ENCODE data around the gene SYNE1. TPM values are rescaled to one million over a fixed set of nuclear protein-coding genes. Genes with fewer than 3 reads are reported as not detected.

The SYNE1 gene
- total and polyA plus RNA-seq, 4 donors: 10.2 to 105 (median 24.5) TPM

- H3K27me3 ChIP-seq (ENCODE audit: control insufficient read depth in 4 of 4, insufficient read depth in 4 of 4, low read length in 3 of 4): no peaks in the 10 kb centered on the region
- H3K4me1 ChIP-seq (ENCODE audit: control insufficient read depth in 4 of 4, insufficient read depth in 4 of 4, low read length in 3 of 4): peaks cover 0 to 18% (median 14%) of the 10 kb centered on the region in 4 donors
- peak overlapping the region; percentile 27 to 61 for H3K27ac ChIP-seq (ENCODE audit: low read depth in 1 of 2, low read length in 2 of 2)
- WGBS: 18% methylated on average over 1 of the region's 1 CpG
- H3K4me3 ChIP-seq (ENCODE audit: low read depth in 1 of 3, low read length in 3 of 3): no peak overlapping the region
- no peaks in the 10 kb centered on the region for H3K9me3 ChIP-seq (ENCODE audit: control insufficient read depth in 4 of 4, low read length in 3 of 4)
- no peak for DNase-seq (ENCODE audit: low spot score)
- H3K9ac ChIP-seq (ENCODE audit: low read depth in 1 of 2, low read length in 2 of 2): peak overlapping the region in 1 of 2 donors; percentile 17
- TF ChIP-seq ZBTB33 (IDR thresholded peaks at IDR 0.05): no peak
- TF ChIP-seq FOXA1 (IDR thresholded peaks at IDR 0.05): peak; percentile 29
- TF ChIP-seq ATF3 (IDR thresholded peaks at IDR 0.05): no peak
- TF ChIP-seq GABPA (IDR thresholded peaks at IDR 0.05 in 1 of 2, conservative IDR thresholded peaks at IDR 0.05 in 1 of 2): peak in 1 of 2 donors; percentile 11
- TF ChIP-seq HNF4A (conservative IDR thresholded peaks at IDR 0.05): peak; percentile 95 to 96
- TF ChIP-seq JUND (IDR thresholded peaks at IDR 0.05): peak; percentile 12 to 64
- no peak for TF ChIP-seq EGR1 (IDR thresholded peaks at IDR 0.05; ENCODE audit: low read depth in 2 of 2)
- no peak for TF ChIP-seq CTCF (IDR thresholded peaks at IDR 0.05; ENCODE audit: low read depth, low read length, missing input control)
- no peak for TF ChIP-seq TAF1 (conservative IDR thresholded peaks at IDR 0.05)
- TF ChIP-seq REST (IDR thresholded peaks at IDR 0.05): no peak
- no peak for TF ChIP-seq MAX (IDR thresholded peaks at IDR 0.05)
- TF ChIP-seq FOXA2 (IDR thresholded peaks at IDR 0.05): peak; percentile 76
- TF ChIP-seq SP1 (IDR thresholded peaks at IDR 0.05): peak; percentile 86
- TF ChIP-seq YY1 (IDR thresholded peaks at IDR 0.05): peak; percentile 81
- TF ChIP-seq HNF4G (IDR thresholded peaks at IDR 0.05): peak; percentile 50
- TF ChIP-seq RXRA (IDR thresholded peaks at IDR 0.05): peak; percentile 84 to 88
- TF ChIP-seq NR2F2 (IDR thresholded peaks at IDR 0.05): no peak
- peak in 1 of 2 donors; percentile 12 for TF ChIP-seq RAD21 (IDR thresholded peaks at IDR 0.05)
- peaks cover 0 to 5% (median 0%) of the 10 kb centered on the region in 4 donors for H3K36me3 ChIP-seq (ENCODE audit: control insufficient read depth in 4 of 4, insufficient read depth in 3 of 4, low read depth in 1 of 4, low read length in 3 of 4)
Observed at GRCh38 chr6:152305672-152306071, 331.5 kb downstream of the SYNE1 start.
